Vagina (tissue), 2 donors: ENCODE measurements around the gene OR9A4.

Experiments
- CTCF ChIP-seq, 3 experiments: fragments of 450-650 bp in 2 of 3; fragments of 200-600 bp in 1 of 3; sonication (generic) in 1 of 3; IDR thresholded peaks; one replicate each; pipeline ENCODE4 v1.5.1; 2017 to 2019; ENCODE audit warnings: antibody characterized with exemption in 3 of 3, mild to moderate bottlenecking in 2 of 3, moderate library complexity in 2 of 3
- POLR2A ChIP-seq, 2 donors: fragments of 450-650 bp; IDR thresholded peaks; one replicate each; pipeline ENCODE4 v1.6.1; 2017; ENCODE audit warnings: antibody characterized with exemption in 2 of 2, mild to moderate bottlenecking in 2 of 2, moderate library complexity in 2 of 2

DNA sequence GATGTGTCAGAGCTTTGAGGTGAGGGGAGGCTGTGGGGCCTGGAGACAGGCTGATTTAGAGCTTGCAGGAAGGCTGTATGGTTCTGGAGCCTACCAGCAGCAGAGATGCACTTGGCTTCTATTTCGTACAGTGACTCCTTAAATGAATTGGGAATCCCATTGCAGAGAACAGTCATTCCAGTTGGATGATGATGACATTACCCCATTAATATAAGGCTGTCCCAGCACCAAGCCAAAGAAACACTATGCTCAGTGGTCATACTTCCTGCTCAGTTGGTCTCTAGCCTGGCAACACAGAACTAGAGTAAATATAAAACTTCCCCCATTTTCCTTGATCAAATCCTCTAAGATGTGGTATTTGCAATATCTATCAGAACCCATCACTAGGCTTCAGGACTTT is 36.3 kb downstream of the OR9A4 start:
- TF ChIP-seq CTCF (IDR thresholded peaks at IDR 0.05) (no peak), POLR2A (IDR thresholded peaks at IDR 0.05) (no peak)
